Omental fat pad (tissue), 4 donors: ENCODE measurements around the gene RNF150. TPM values are rescaled to one million over a fixed set of nuclear protein-coding genes. Genes with fewer than 3 reads are reported as not detected.

Source experiments
- ATAC-seq: fragments of 150-250 bp; one replicate; pipeline ENCODE4 v1.9.1; 2016; ENCODE audit warnings: mild to moderate bottlenecking, moderate library complexity; ENCODE audit not compliant: low FRiP score
- DNase-seq: peaks from one replicate; pipeline ENCODE4 v3.0.0-alpha.2; 2019; ENCODE audit warnings: low spot score
- total RNA-seq, 4 donors: library from RNA; depleted of rRNA; stranded (reverse); fragments of >200 nt; gene quantifications; one replicate each; pipeline ENCODE4 v1.1.0, GENCODE V29; 2016
- TF ChIP-seq, protein P1 (sequence below), 3 donors: fragments of 450-650 bp; IDR thresholded peaks; one replicate each; pipeline ENCODE4 v1.5.1; 2016 to 2017; ENCODE audit warnings: antibody characterized with exemption in 3 of 3, mild to moderate bottlenecking in 3 of 3, moderate library complexity in 2 of 3

Gene RNF150
- total RNA-seq, 4 donors from 2014 or later = 9.8 to 40.1 (median 15.6) TPM

DNA sequence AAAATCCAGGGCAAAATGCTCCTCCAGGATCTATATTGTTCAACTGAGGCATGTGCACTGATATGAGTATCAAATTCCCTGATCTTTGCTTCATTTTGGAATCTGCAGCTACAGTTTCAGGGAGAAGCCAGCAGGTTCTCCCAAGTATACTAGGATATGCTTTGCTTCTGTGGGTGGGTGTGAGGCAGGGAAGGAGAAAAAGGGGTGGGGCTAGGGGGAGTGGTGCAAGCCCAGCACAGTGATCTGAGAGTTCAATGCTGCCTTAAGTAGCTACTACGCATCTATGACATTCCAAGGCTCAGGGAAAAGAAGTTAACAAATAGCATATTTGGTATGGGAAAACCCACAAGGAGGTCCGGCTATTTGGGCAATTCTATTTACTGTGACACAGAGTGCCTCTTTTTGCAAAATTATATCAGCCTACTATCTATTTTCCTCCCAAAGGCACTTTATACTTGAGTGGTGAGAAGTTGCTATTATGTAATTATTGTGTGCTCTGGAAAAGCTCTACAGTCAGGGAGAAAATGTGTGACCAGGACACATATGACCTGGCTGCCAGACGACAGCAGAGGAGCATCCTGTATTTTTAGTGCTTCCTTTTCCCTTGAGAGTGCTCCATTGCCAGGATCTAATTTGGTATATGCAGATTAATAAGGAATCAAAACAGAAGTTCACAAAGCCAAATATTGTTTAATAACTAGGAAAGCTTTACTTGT, 162.0 kb downstream of the RNF150 start:
- DNase-seq (no peak), ATAC-seq (no peak)
- TF ChIP-seq, protein P1, sequence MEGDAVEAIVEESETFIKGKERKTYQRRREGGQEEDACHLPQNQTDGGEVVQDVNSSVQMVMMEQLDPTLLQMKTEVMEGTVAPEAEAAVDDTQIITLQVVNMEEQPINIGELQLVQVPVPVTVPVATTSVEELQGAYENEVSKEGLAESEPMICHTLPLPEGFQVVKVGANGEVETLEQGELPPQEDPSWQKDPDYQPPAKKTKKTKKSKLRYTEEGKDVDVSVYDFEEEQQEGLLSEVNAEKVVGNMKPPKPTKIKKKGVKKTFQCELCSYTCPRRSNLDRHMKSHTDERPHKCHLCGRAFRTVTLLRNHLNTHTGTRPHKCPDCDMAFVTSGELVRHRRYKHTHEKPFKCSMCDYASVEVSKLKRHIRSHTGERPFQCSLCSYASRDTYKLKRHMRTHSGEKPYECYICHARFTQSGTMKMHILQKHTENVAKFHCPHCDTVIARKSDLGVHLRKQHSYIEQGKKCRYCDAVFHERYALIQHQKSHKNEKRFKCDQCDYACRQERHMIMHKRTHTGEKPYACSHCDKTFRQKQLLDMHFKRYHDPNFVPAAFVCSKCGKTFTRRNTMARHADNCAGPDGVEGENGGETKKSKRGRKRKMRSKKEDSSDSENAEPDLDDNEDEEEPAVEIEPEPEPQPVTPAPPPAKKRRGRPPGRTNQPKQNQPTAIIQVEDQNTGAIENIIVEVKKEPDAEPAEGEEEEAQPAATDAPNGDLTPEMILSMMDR (IDR thresholded peaks at IDR 0.05) = no peak

DNA sequence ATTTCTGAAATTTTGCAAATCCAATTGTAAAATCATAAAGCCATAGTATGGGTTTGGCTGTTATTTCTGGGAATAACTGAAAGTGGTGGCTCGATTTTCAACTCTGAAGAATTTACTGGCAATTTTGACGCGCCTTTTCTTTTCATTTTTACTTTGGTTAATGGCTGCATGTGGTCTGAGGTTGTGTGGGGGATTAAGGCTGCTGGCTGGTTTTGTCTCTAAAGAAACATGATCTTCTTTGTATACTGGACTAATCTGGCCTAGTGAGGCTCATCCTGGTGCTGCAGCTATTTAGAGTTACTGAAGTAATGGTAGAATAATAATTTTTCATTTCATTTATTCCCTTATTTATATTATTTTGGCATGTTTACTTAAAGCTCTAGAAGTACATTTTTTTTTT, 164.0 kb downstream of the RNF150 start:
- TF ChIP-seq, protein P1 (IDR thresholded peaks at IDR 0.05) = no peak
- no peak for DNase-seq
- ATAC-seq = no peak

DNA sequence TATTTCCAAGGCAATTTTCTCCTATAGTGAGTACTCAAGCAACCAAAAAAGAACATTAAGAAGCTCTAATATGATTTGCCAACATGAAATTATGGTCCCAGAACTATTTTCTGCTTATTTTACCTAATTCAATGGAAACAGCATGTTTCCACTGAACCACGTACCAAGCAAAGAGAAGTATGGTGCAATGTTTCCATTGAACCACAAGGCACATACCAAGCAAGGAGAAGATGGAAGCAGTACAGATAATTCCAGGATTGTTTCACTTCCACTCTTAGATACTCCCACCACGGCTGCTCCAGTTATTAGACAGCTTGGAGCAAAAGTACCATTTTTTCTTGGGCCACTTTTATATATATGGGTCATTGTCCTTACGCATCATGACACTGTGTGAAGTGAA, 164.9 kb downstream of the RNF150 start:
- TF ChIP-seq, protein P1 (IDR thresholded peaks at IDR 0.05) = no peak
- ATAC-seq (no peak), DNase-seq (no peak)

DNA sequence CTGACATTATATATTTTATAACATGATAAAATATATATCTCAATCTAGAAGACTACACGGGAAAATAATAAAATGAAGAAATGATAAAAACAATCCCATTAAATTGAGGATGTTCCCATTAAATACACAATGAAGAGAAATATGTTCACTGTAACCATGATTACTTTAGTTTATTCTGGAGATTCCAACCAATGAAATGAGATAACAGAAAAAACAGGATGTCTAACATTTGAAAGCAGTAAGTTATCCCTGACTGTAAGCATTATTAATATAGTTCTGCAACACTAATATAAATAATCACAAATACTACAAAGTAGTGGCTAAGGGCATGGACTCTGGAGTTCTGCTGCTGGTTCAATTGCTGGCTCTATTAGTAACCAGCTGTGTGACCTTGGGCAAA, 169.4 kb downstream of the RNF150 start:
- DNase-seq (no peak), ATAC-seq (no peak)
- TF ChIP-seq, protein P1 (IDR thresholded peaks at IDR 0.05) = no peak

DNA sequence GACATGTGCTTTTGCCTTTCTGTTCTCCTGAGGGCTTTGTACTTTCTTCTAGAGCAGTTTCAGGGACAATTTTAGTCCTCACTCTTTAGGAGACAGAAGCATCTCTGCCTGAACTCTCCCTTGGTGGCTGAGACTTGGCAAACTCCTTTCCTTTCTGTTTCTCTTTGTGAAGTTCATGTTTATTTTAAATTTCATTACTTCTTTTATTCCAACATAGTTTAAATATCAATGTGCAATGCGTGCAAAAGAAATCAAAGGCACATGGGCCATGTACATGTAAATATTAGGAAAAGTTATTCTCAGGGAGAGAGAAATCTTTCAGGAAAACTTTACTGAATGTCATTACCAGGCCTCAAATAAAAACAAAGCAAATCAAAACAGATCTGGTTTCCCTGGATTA, 177.6 kb downstream of the RNF150 start:
- no peak for DNase-seq
- TF ChIP-seq, protein P1 (IDR thresholded peaks at IDR 0.05) = no peak
- ATAC-seq = no peak

DNA sequence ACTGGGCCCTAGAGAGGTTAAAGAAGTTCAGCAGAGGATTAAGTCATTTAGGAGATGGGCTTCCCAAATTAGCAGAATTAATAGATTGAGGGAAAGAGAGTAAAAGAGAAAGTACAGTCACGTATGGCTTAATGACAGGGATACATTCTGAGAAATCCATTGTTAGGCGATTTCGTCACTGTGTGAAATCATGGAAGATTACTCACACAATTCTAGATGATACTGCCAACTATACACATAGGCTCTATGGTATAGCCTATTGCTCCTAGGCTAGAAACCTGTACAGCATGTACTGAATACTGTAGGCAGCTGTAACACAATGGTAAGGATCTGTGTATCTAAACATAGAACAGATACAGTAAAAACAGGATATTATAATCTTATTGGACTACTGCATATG, 180.6 kb downstream of the RNF150 start:
- no peak for DNase-seq
- TF ChIP-seq, protein P1 (IDR thresholded peaks at IDR 0.05) = no peak
- ATAC-seq = no peak

DNA sequence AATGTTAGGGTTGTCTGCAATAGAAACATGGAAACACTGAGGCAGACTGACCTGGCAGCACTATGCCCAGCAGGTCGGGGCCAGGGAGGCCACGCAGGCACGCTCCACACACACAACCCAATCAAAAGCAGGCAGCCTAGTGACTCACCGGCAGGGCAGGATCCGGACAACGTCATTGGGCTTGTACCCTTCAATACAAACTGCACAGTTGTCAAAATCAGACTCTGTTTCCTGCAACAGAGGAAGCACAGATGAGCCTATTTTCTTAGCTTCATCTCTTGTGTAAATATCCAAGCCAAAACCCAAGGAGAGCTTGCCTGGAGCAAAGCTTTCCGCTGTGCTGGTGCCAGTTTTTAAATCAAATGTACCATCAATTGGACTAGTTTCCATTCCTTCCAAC, 185.8 kb downstream of the RNF150 start:
- DNase-seq (no peak), ATAC-seq (no peak)
- TF ChIP-seq, protein P1 (IDR thresholded peaks at IDR 0.05) = no peak
